ENCODE measurements around the gene FAM184A. TPM values are rescaled to one million over a fixed set of nuclear protein-coding genes. Genes with fewer than 3 reads are reported as not detected.
"Not testable (repeated sequence)": the region's sequence is repeated elsewhere in the genome, so short reads cannot be mapped to it uniquely, and the experiment has no call there.

The FAM184A gene
- total RNA-seq, 4 donors from 2014 or later: 7.6 to 11.2 (median 9.0) TPM

DNA sequence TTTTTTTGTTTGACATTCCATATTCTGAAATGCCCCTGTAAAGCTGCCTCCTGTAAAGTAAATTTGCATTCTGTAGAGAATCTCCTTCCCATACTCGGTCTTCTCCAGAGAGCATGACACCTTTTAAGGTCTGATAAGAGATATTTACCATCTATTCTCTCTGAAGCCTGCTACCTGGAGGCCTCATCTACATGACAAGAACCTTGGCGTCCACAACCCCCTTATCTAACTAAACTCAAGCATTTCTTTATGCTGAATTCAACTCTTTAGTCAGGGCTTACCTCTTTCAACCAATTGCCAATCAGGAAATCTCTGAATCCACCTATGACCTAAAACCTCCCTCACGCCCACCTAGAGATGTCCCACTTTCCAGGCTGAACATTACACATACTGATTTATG lies 51.6 kb downstream of the FAM184A start:
- Histone ChIP-seq H3K4me1 (no peaks in the 10 kb centered on the region), H3K36me3 (no peaks in the 10 kb centered on the region), H3K27ac (replicated peaks in 1 of 4) (no peak overlapping the region), H3K27me3 (no peaks in the 10 kb centered on the region), H3K9me3 (no peaks in the 10 kb centered on the region), H3K4me3 (no peak overlapping the region)
- no peak for DNase-seq (ENCODE audit: extremely low spot score)
- no peak for TF ChIP-seq POLR2A (IDR thresholded peaks at IDR 0.05; ENCODE audit: low read depth)
- TF ChIP-seq, protein P1, sequence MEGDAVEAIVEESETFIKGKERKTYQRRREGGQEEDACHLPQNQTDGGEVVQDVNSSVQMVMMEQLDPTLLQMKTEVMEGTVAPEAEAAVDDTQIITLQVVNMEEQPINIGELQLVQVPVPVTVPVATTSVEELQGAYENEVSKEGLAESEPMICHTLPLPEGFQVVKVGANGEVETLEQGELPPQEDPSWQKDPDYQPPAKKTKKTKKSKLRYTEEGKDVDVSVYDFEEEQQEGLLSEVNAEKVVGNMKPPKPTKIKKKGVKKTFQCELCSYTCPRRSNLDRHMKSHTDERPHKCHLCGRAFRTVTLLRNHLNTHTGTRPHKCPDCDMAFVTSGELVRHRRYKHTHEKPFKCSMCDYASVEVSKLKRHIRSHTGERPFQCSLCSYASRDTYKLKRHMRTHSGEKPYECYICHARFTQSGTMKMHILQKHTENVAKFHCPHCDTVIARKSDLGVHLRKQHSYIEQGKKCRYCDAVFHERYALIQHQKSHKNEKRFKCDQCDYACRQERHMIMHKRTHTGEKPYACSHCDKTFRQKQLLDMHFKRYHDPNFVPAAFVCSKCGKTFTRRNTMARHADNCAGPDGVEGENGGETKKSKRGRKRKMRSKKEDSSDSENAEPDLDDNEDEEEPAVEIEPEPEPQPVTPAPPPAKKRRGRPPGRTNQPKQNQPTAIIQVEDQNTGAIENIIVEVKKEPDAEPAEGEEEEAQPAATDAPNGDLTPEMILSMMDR (IDR thresholded peaks at IDR 0.05): no peak
- TF ChIP-seq POLR2AphosphoS5 (IDR thresholded peaks at IDR 0.05): no peak
- no peak for TF ChIP-seq EP300 (IDR thresholded peaks at IDR 0.05)
- 92% methylated on average over 3 of the region's 3 CpGs for WGBS
- intact Hi-C loops (cut with DNase I): no loop called here

DNA sequence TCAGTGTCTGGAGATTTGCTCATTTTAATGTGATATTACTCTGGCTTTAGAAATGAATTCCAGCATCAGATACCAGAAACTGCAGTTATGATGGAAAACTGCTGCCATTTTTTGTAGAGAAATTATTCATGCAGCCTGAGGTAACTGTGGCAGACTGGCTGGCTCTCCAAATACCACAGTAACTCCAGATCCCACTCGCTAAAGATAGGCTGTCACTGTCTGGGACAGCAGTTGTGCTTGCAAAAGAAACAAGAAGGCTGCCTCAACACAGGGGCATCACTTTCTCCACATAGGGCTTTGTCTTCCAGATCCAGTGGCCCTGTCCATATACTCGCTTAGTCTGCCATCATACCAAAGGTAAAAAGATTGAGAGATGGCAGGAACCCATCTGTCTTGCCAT lies 52.7 kb downstream of the FAM184A start:
- WGBS: 93% methylated on average over 2 of the region's 2 CpGs

DNA sequence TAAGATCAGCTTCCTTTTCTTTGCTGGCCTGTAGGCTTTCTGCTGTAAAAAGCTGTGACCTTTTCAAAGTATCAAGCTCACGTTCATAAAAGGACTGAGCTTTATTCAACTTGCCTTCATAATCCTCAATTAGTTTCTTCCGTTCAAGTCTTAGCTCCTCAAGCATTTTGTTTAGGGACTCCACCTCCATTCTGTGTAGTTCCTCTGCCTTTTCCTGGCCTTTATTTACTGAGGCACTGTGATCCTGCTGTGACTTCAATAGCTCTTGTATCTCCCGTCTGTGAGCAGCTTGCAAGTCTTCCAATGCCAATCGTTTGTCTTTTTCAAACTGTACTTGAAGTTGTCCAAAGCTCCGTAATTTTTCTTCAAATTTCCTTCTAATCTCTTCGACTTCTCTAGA lies 54.4 kb downstream of the FAM184A start:
- WGBS: 88% methylated on average over 6 of the region's 6 CpGs

More for the DNA sequence above, 52.7 kb downstream of the FAM184A start:
- intact Hi-C loops (cut with DNase I): no loop called here
- DNase-seq (ENCODE audit: extremely low spot score): no peak
- Histone ChIP-seq H3K9me3 (no peaks in the 10 kb centered on the region), H3K27ac (replicated peaks in 1 of 4) (no peak overlapping the region), H3K27me3 (no peaks in the 10 kb centered on the region), H3K36me3 (peaks cover 0 to 5% (median 0%) of the 10 kb centered on the region in 4 donors), H3K4me1 (no peaks in the 10 kb centered on the region), H3K4me3 (no peak overlapping the region)
- TF ChIP-seq EP300 (IDR thresholded peaks at IDR 0.05) (no peak), POLR2AphosphoS5 (IDR thresholded peaks at IDR 0.05) (no peak)

DNA sequence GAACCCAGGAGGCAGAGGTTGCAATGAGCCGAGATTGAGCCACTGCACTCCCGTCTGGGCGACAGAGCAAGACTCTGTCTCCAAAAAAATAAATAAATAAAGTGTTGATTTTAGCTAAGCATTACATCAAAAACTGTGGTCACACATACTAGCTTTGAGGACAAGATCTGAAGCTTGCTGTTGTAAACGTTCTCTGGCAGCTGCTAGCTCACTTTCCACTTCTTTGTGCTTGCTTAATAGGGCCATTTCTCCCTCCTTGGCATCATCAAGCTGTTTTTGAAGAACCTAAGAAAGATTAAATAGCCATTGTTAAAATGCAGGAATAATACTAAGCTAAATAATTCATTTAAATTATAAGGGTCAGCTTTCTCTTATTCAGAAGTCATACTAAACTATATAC lies 55.7 kb downstream of the FAM184A start:
- Histone ChIP-seq H3K4me1 (no peaks in the 10 kb centered on the region), H3K36me3 (peaks cover 0 to 18% (median 0%) of the 10 kb centered on the region in 4 donors), H3K27ac (replicated peaks in 1 of 4) (no peak overlapping the region), H3K9me3 (no peaks in the 10 kb centered on the region), H3K27me3 (no peaks in the 10 kb centered on the region), H3K4me3 (no peak overlapping the region)
- intact Hi-C loops (cut with DNase I): no loop called here
- no peak for TF ChIP-seq EP300 (IDR thresholded peaks at IDR 0.05)
- no peak for TF ChIP-seq POLR2A (IDR thresholded peaks at IDR 0.05; ENCODE audit: low read depth)
- TF ChIP-seq POLR2AphosphoS5 (IDR thresholded peaks at IDR 0.05): no peak
- TF ChIP-seq, protein P1 (IDR thresholded peaks at IDR 0.05): no peak
- no peak for DNase-seq (ENCODE audit: extremely low spot score)
- WGBS: 91% methylated on average over 4 of the region's 4 CpGs

More for the DNA sequence above, 54.4 kb downstream of the FAM184A start:
- no peaks in the 10 kb centered on the region for H3K9me3 ChIP-seq
- no peaks in the 10 kb centered on the region for H3K27me3 ChIP-seq
- no peak overlapping the region for H3K4me3 ChIP-seq
- TF ChIP-seq, protein P1 (IDR thresholded peaks at IDR 0.05): no peak
- TF ChIP-seq POLR2AphosphoS5 (IDR thresholded peaks at IDR 0.05): no peak
- no peak for TF ChIP-seq EP300 (IDR thresholded peaks at IDR 0.05)
- TF ChIP-seq POLR2A (IDR thresholded peaks at IDR 0.05; ENCODE audit: low read depth): no peak
- DNase-seq (ENCODE audit: extremely low spot score): no peak
- no peak overlapping the region for H3K27ac ChIP-seq (replicated peaks in 1 of 4)
- intact Hi-C loops (cut with DNase I): no loop called here
- H3K4me1 ChIP-seq: no peaks in the 10 kb centered on the region
- H3K36me3 ChIP-seq: peaks cover 0 to 10% (median 0%) of the 10 kb centered on the region in 4 donors

DNA sequence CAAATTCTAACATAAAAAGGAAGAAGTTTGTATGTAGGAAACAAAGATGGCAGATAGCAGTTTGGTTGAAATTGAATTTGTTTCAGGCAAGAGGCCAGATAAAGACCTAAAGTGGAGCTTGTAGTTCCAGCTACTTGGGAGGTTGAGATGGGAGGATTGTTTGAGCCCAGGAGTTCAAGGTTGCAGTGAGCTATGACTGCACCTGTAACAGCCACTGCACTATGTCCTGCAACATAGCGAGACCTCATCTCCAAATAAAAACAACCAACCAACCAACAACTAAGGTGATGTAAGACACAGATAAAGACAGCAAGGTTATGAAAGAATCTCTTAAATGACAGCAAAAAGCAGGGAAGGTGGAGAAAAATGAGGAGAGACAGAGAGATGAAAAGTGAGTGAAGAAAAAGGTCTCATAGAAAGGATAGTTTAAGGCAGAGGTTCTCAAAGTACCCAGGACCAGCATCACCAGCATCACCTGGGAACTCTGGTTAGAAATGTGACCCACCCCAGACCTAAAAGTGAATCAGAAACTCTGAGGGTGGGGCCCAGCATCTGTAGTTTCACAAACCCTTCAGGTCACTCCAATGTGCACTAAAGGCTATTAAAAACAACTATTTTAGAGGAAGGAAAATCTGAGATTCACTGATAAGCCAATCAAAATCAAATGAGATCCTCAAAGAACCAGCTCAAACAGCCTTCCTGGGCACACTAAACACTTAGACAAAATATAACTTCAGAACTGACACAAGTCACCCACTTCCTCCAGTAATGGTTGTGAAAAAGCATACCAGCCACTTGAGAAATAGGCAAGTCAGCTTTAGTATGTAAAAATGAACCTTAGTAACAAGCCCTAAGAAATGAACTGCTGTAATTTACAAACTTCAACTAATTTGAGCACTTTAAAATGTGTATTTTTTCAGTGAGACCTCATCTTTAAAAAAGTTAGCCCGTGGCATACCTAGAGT lies 57.6 kb downstream of the FAM184A start:
- DNase-seq (ENCODE audit: extremely low spot score): no peak
- no peaks in the 10 kb centered on the region for H3K9me3 ChIP-seq
- no peaks in the 10 kb centered on the region for H3K27me3 ChIP-seq
- intact Hi-C loops (cut with DNase I): no loop called here
- TF ChIP-seq POLR2AphosphoS5 (IDR thresholded peaks at IDR 0.05) (no peak), POLR2A (IDR thresholded peaks at IDR 0.05; ENCODE audit: low read depth) (no peak), EP300 (IDR thresholded peaks at IDR 0.05) (no peak)
- TF ChIP-seq, protein P1 (IDR thresholded peaks at IDR 0.05): no peak
- peaks cover 0 to 31% (median 0%) of the 10 kb centered on the region in 4 donors for H3K36me3 ChIP-seq
- no peak overlapping the region for H3K4me3 ChIP-seq
- no peak overlapping the region for H3K27ac ChIP-seq (replicated peaks in 1 of 4)
- WGBS: 93% methylated on average over 2 of the region's 2 CpGs
- no peaks in the 10 kb centered on the region for H3K4me1 ChIP-seq

DNA sequence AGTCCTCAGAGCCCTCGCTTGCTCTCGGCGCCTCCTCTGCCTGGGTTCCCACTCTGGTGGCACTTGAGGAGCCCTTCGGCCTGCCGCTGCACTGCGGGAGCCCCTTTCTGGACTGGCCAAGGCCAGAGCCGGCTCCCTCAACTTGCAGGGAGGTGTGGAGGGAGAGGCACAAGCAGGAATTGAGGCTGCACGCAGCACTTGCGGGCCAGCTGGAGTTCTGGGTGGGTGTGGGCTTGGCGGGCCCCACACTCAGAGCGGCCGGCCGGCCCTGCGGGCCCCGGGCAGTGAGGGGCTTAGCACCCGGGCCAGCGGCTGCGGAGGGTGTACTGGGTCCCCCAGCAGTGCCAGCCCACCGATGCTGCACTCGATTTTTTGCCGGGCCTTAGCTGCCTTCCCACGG lies 63.3 kb downstream of the FAM184A start:
- H3K4me3 ChIP-seq; H3K9me3 ChIP-seq; H3K27ac ChIP-seq (replicated peaks in 1 of 4); H3K4me1 ChIP-seq; intact Hi-C loops (cut with DNase I); H3K27me3 ChIP-seq; DNase-seq (ENCODE audit: extremely low spot score): not testable (repeated sequence)
- WGBS: 97% methylated on average over 7 of the region's 22 CpGs
- H3K36me3 ChIP-seq: peaks cover 0 to 35% (median 3%) of the 10 kb centered on the region in 4 donors

Data from esophagus muscularis mucosa (tissue), 4 donors.